ENCODE data around the gene A1BG. TPM values are rescaled to one million over a fixed set of nuclear protein-coding genes. Genes with fewer than 3 reads are reported as not detected.
A peak's percentile ranks its signal among the peaks of the same experiment; 100 is the strongest.

A1BG gene
- total and polyA plus RNA-seq, 2 of the 8 experiments (the other 6 are each of a cell fraction or from before 2014, with no cell fraction given) = 20.8 to 69.6 TPM

DNA sequence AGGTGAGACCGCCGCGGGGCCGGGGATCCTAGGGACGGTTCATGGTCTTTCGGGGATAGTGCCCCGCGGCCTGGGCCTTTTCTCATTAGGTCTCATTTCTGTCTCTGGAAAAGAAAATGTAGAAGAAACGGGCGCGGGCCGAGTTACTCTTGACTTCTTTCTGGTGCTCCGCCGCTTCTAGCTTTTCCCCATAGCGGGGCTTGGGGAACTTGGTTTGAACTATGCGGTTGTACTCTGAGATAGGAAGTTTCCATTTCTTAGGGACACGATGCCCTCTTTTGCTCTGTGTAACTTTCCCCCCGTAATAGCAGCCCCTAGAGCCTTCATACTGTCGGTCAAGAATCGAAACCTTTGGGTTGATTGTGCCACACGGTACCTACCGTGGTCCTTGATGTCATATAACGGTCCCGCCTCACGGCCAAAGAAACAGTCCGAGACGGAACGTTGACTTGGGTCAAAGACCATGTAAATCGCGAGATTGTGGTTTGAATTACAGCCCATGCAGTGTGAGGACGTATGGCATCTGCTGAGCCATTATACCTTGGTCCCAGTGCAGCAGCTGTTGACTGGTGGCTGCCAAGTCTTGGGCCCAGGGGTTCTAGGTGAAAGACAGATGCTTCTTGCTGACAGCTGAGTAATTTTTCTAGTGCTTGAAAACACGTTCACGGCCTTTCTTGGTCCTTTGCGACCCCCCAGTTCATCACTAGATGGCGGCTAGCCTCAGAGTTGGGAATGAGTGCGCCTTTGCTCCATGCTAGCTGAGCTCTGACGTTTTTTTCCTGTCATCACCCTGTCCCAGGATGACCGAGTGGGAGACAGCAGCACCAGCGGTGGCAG is 34.3 kb upstream of the A1BG start:
- 15% methylated on average over 39 of the region's 39 CpGs; no CpG with 5 or more reads in 1 of the 2 experiments for WGBS, 2 experiments (ENCODE audit: extremely low coverage in 1 of 2, insufficient coverage in 1 of 2, insufficient read length in 1 of 2, insufficient replicate concordance in 2 of 2, low coverage in 1 of 2, low lambda C conversion rate in 2 of 2, missing lambda C conversion rate in 1 of 2)
- Histone ChIP-seq H2BK20ac (ENCODE audit: low read length) (no peak overlapping the region), H3K18ac (ENCODE audit: extremely low read depth, low read length) (no peak overlapping the region), H3K23ac (ENCODE audit: insufficient read length) (no peak overlapping the region), H2AFZ (ENCODE audit: low read length) (no peak overlapping the region), H2BK5ac (ENCODE audit: low read depth, low read length) (0 out of 2 replicates have a peak overlapping the region, but pooled peaks have one; percentile 1), H3K4me3 (ENCODE audit: extremely low read depth in 1 of 4, insufficient read depth in 2 of 4, low read depth in 3 of 4, low read length in 4 of 4) (peak overlapping the region; percentile 82 to 99 (median 92)), H3K27me3 (replicated peaks in 1 of 4; ENCODE audit: control insufficient read depth in 3 of 4, extremely low read depth in 1 of 4, insufficient read depth in 3 of 4, low read length in 3 of 4) (no peaks in the 10 kb centered on the region), H3K36me3 (ENCODE audit: control insufficient read depth in 2 of 4, insufficient read depth in 4 of 4, low read length in 3 of 4) (peaks cover 9 to 35% (median 24%) of the 10 kb centered on the region in 4 experiments), H2BK15ac (ENCODE audit: low read length) (no peak overlapping the region), H2BK12ac (ENCODE audit: low read depth, low read length) (no peak overlapping the region), H3K56ac (replicated peaks; ENCODE audit: insufficient read length, low read depth, low read length) (peak overlapping the region; percentile 27), H3K9ac (replicated peaks in 1 of 4; ENCODE audit: extremely low read depth in 1 of 4, low read depth in 3 of 4, low read length in 3 of 4) (peak overlapping the region; percentile 60 to 80 (median 72)), H2AK5ac (ENCODE audit: low read depth, low read length) (no peak overlapping the region), H3K23me2 (ENCODE audit: low read depth, low read length) (peaks cover 19% of the 10 kb centered on the region), H4K20me1 (replicated peaks in 1 of 2; ENCODE audit: control insufficient read depth in 1 of 2, insufficient read depth in 2 of 2, low read length in 2 of 2) (peaks cover 11 to 15% of the 10 kb centered on the region in 2 experiments), H3K4me1 (replicated peaks in 1 of 4; ENCODE audit: control insufficient read depth in 3 of 4, insufficient read depth in 4 of 4, low read length in 3 of 4) (peaks cover 0 to 15% (median 9%) of the 10 kb centered on the region in 4 experiments; a peak in 6 of 7 replicates), H3K4ac (replicated peaks; ENCODE audit: insufficient read length, low read depth, low read length) (peak overlapping the region; percentile 19), H3K14ac (ENCODE audit: insufficient read length) (no peak overlapping the region), H2BK120ac (replicated peaks; ENCODE audit: low read depth, low read length) (no peak overlapping the region), H3K79me2 (ENCODE audit: control insufficient read depth in 1 of 2, insufficient read depth in 2 of 2, low read length in 2 of 2) (peaks cover 6 to 40% of the 10 kb centered on the region in 2 experiments), H3K79me1 (ENCODE audit: low read depth, low read length) (peaks cover 4% of the 10 kb centered on the region; the same call in 1 of the 2 replicates), H4K5ac (ENCODE audit: insufficient read length, low read depth, low read length) (no peak overlapping the region), H3K9me3 (ENCODE audit: insufficient read depth in 2 of 2, low read depth in 1 of 2, low read length in 1 of 2) (no peaks in the 10 kb centered on the region), H4K91ac (replicated peaks; ENCODE audit: insufficient read length, low read length) (peak overlapping the region; percentile 29), H3K4me2 (ENCODE audit: insufficient read depth in 1 of 2, low read depth in 2 of 2, low read length in 2 of 2) (peak overlapping the region; percentile 95 to 99), H3K27ac (ENCODE audit: low read depth, low read length) (peak overlapping the region; percentile 60), H4K8ac (ENCODE audit: extremely low read depth, insufficient read depth, low read length) (no peak overlapping the region; the same call in 1 of the 2 replicates)
- DNase-seq (ENCODE audit: low read depth in 1 of 2, low spot score in 2 of 2) = no peak
- CTCF ChIA-PET (ENCODE audit: partially characterized antibody) = interaction anchor here (0.6 kb wide), 1 partner anchor 10 kb away, joined by 3 read pairs; no protein-coding TSS in a partner anchor
- TF ChIP-seq SRF (IDR thresholded peaks at IDR 0.05; ENCODE audit: low read depth, low read length) = no peak
- TF ChIP-seq SAP30 (IDR thresholded peaks at IDR 0.05; ENCODE audit: insufficient read depth, insufficient replicate concordance, low read length) = peak; percentile 41
- TF ChIP-seq PHF8 (conservative IDR thresholded peaks at IDR 0.05; ENCODE audit: low read depth, low read length) = peak; percentile 60; the same call in 1 of the 2 replicates
- TF ChIP-seq KDM5A (IDR thresholded peaks at IDR 0.05; ENCODE audit: low read length) = peak; percentile 29; the same call in 1 of the 2 replicates
- TF ChIP-seq CTCF (IDR thresholded peaks at IDR 0.05; ENCODE audit: control extremely low read depth in 1 of 3, insufficient read depth in 1 of 3, low read depth in 1 of 3, low read length in 3 of 3) = peak in 2 of 3 experiments; percentile 8 to 22; a peak in 1 of 4 replicates
- TF ChIP-seq SIRT6 (IDR thresholded peaks at IDR 0.05; ENCODE audit: low read length) = no peak
- POLR2A ChIA-PET (ENCODE audit: partially characterized antibody) = interaction anchor here (0.7 to 5.8 kb wide), 13 partner anchors 8 to 167 kb away, joined by 3 to 78 read pairs (median 6); partner anchors contain the start of genes CHMP2A, RNF225, ZBTB45 and ZNF497
- FAIRE-seq = no peak
